ENCODE measurements around the gene SPTY2D1.
A peak's percentile ranks its signal among the peaks of the same experiment; 100 is the strongest.

Gene SPTY2D1

GRCh38 chr11:18623707-18624106, 10.4 kb downstream of the SPTY2D1 start:
- no peak overlapping the region for H3K9ac ChIP-seq (ENCODE audit: low read length in 5 of 5)
- H3K9me3 ChIP-seq (ENCODE audit: control insufficient read depth in 5 of 5, low read length in 5 of 5) = no peaks in the 10 kb centered on the region
- H3K36me3 ChIP-seq (ENCODE audit: control insufficient read depth in 5 of 5, insufficient read depth in 5 of 5, low read length in 5 of 5) = no peaks in the 10 kb centered on the region
- peaks cover 1 to 5% (median 5%) of the 10 kb centered on the region in 5 donors for H3K4me1 ChIP-seq (ENCODE audit: control insufficient read depth in 5 of 5, insufficient read depth in 5 of 5, low read length in 5 of 5)
- H3K27ac ChIP-seq (ENCODE audit: low read depth, low read length) = no peak overlapping the region
- H3K27me3 ChIP-seq (ENCODE audit: control insufficient read depth in 5 of 5, insufficient read depth in 4 of 5, low read length in 5 of 5) = no peaks in the 10 kb centered on the region
- H3K4me3 ChIP-seq (ENCODE audit: low read depth in 1 of 5, low read length in 5 of 5) = no peak overlapping the region

GRCh38 chr11:18618342-18619025, 15.7 kb downstream of the SPTY2D1 start:
- no peak overlapping the region for H3K4me3 ChIP-seq (ENCODE audit: low read depth in 1 of 5, low read length in 5 of 5)
- H3K9me3 ChIP-seq (ENCODE audit: control insufficient read depth in 5 of 5, low read length in 5 of 5) = no peaks in the 10 kb centered on the region
- H3K36me3 ChIP-seq (ENCODE audit: control insufficient read depth in 5 of 5, insufficient read depth in 5 of 5, low read length in 5 of 5) = peaks cover 12 to 29% (median 23%) of the 10 kb centered on the region in 5 donors
- H3K27ac ChIP-seq (ENCODE audit: low read depth, low read length) = peak overlapping the region; percentile 57
- peaks cover 4 to 14% (median 12%) of the 10 kb centered on the region in 5 donors for H3K4me1 ChIP-seq (ENCODE audit: control insufficient read depth in 5 of 5, insufficient read depth in 5 of 5, low read length in 5 of 5)
- H3K9ac ChIP-seq (ENCODE audit: low read length in 5 of 5) = peak overlapping the region in 3 of 5 donors; percentile 17 to 60 (median 20)
- no peaks in the 10 kb centered on the region for H3K27me3 ChIP-seq (ENCODE audit: control insufficient read depth in 5 of 5, insufficient read depth in 4 of 5, low read length in 5 of 5)

- Histone ChIP-seq H3K9ac (ENCODE audit: low read length in 5 of 5) (peak overlapping the region in 3 of 5 donors; percentile 17 to 60 (median 20)), H3K4me1 (ENCODE audit: control insufficient read depth in 5 of 5, insufficient read depth in 5 of 5, low read length in 5 of 5) (peaks cover 4 to 14% (median 12%) of the 10 kb centered on the region in 5 donors), H3K36me3 (ENCODE audit: control insufficient read depth in 5 of 5, insufficient read depth in 5 of 5, low read length in 5 of 5) (peaks cover 12 to 29% (median 24%) of the 10 kb centered on the region in 5 donors), H3K4me3 (ENCODE audit: low read depth in 1 of 5, low read length in 5 of 5) (no peak overlapping the region), H3K9me3 (ENCODE audit: control insufficient read depth in 5 of 5, low read length in 5 of 5) (no peaks in the 10 kb centered on the region), H3K27ac (ENCODE audit: low read depth, low read length) (peak overlapping the region; percentile 57), H3K27me3 (ENCODE audit: control insufficient read depth in 5 of 5, insufficient read depth in 4 of 5, low read length in 5 of 5) (no peaks in the 10 kb centered on the region)
Measured at GRCh38 chr11:18617688-18618341, 16.3 kb downstream of the SPTY2D1 start.

GRCh38 chr11:18615628-18616392, 18.3 kb downstream of the SPTY2D1 start:
- Histone ChIP-seq H3K9me3 (ENCODE audit: control insufficient read depth in 5 of 5, low read length in 5 of 5) (no peaks in the 10 kb centered on the region), H3K27me3 (ENCODE audit: control insufficient read depth in 5 of 5, insufficient read depth in 4 of 5, low read length in 5 of 5) (no peaks in the 10 kb centered on the region), H3K36me3 (ENCODE audit: control insufficient read depth in 5 of 5, insufficient read depth in 5 of 5, low read length in 5 of 5) (peaks cover 12 to 38% (median 32%) of the 10 kb centered on the region in 5 donors), H3K4me3 (ENCODE audit: low read depth in 1 of 5, low read length in 5 of 5) (no peak overlapping the region), H3K9ac (ENCODE audit: low read length in 5 of 5) (no peak overlapping the region), H3K4me1 (ENCODE audit: control insufficient read depth in 5 of 5, insufficient read depth in 5 of 5, low read length in 5 of 5) (peaks cover 6 to 21% (median 15%) of the 10 kb centered on the region in 5 donors), H3K27ac (ENCODE audit: low read depth, low read length) (no peak overlapping the region)

- Histone ChIP-seq H3K36me3 (ENCODE audit: control insufficient read depth in 5 of 5, insufficient read depth in 5 of 5, low read length in 5 of 5) (peaks cover 16 to 47% (median 38%) of the 10 kb centered on the region in 5 donors), H3K27me3 (ENCODE audit: control insufficient read depth in 5 of 5, insufficient read depth in 4 of 5, low read length in 5 of 5) (no peaks in the 10 kb centered on the region), H3K4me1 (ENCODE audit: control insufficient read depth in 5 of 5, insufficient read depth in 5 of 5, low read length in 5 of 5) (peaks cover 6 to 25% (median 15%) of the 10 kb centered on the region in 5 donors), H3K4me3 (ENCODE audit: low read depth in 1 of 5, low read length in 5 of 5) (no peak overlapping the region), H3K9ac (ENCODE audit: low read length in 5 of 5) (no peak overlapping the region), H3K9me3 (ENCODE audit: control insufficient read depth in 5 of 5, low read length in 5 of 5) (no peaks in the 10 kb centered on the region), H3K27ac (ENCODE audit: low read depth, low read length) (no peak overlapping the region)
Measured at GRCh38 chr11:18614667-18615066, 19.5 kb downstream of the SPTY2D1 start.

- Histone ChIP-seq H3K27me3 (ENCODE audit: control insufficient read depth in 5 of 5, insufficient read depth in 4 of 5, low read length in 5 of 5) (no peaks in the 10 kb centered on the region), H3K36me3 (ENCODE audit: control insufficient read depth in 5 of 5, insufficient read depth in 5 of 5, low read length in 5 of 5) (peaks cover 19 to 62% (median 46%) of the 10 kb centered on the region in 5 donors), H3K27ac (ENCODE audit: low read depth, low read length) (no peak overlapping the region), H3K9ac (ENCODE audit: low read length in 5 of 5) (no peak overlapping the region), H3K9me3 (ENCODE audit: control insufficient read depth in 5 of 5, low read length in 5 of 5) (no peaks in the 10 kb centered on the region), H3K4me1 (ENCODE audit: control insufficient read depth in 5 of 5, insufficient read depth in 5 of 5, low read length in 5 of 5) (peaks cover 0 to 11% (median 4%) of the 10 kb centered on the region in 5 donors), H3K4me3 (ENCODE audit: low read depth in 1 of 5, low read length in 5 of 5) (no peak overlapping the region)
Measured at GRCh38 chr11:18612394-18612793, 21.7 kb downstream of the SPTY2D1 start.

GRCh38 chr11:18611196-18611595, 22.9 kb downstream of the SPTY2D1 start:
- Histone ChIP-seq H3K9me3 (ENCODE audit: control insufficient read depth in 5 of 5, low read length in 5 of 5) (no peaks in the 10 kb centered on the region), H3K9ac (ENCODE audit: low read length in 5 of 5) (no peak overlapping the region), H3K4me3 (ENCODE audit: low read depth in 1 of 5, low read length in 5 of 5) (no peak overlapping the region), H3K36me3 (ENCODE audit: control insufficient read depth in 5 of 5, insufficient read depth in 5 of 5, low read length in 5 of 5) (peaks cover 19 to 65% (median 46%) of the 10 kb centered on the region in 5 donors), H3K27ac (ENCODE audit: low read depth, low read length) (no peak overlapping the region), H3K27me3 (ENCODE audit: control insufficient read depth in 5 of 5, insufficient read depth in 4 of 5, low read length in 5 of 5) (no peaks in the 10 kb centered on the region), H3K4me1 (ENCODE audit: control insufficient read depth in 5 of 5, insufficient read depth in 5 of 5, low read length in 5 of 5) (peaks cover 0 to 11% (median 4%) of the 10 kb centered on the region in 5 donors)

- Histone ChIP-seq H3K27ac (ENCODE audit: low read depth, low read length) (no peak overlapping the region), H3K4me1 (ENCODE audit: control insufficient read depth in 5 of 5, insufficient read depth in 5 of 5, low read length in 5 of 5) (peaks cover 0 to 11% (median 4%) of the 10 kb centered on the region in 5 donors), H3K27me3 (ENCODE audit: control insufficient read depth in 5 of 5, insufficient read depth in 4 of 5, low read length in 5 of 5) (no peaks in the 10 kb centered on the region), H3K9ac (ENCODE audit: low read length in 5 of 5) (peak overlapping the region in 1 of 5 donors; percentile 3), H3K4me3 (ENCODE audit: low read depth in 1 of 5, low read length in 5 of 5) (no peak overlapping the region), H3K9me3 (ENCODE audit: control insufficient read depth in 5 of 5, low read length in 5 of 5) (no peaks in the 10 kb centered on the region), H3K36me3 (ENCODE audit: control insufficient read depth in 5 of 5, insufficient read depth in 5 of 5, low read length in 5 of 5) (peaks cover 10 to 44% (median 28%) of the 10 kb centered on the region in 5 donors)
Measured at GRCh38 chr11:18608376-18608775, 25.8 kb downstream of the SPTY2D1 start.

GRCh38 chr11:18600915-18601569, 33.1 kb downstream of the SPTY2D1 start:
- Histone ChIP-seq H3K36me3 (ENCODE audit: control insufficient read depth in 5 of 5, insufficient read depth in 5 of 5, low read length in 5 of 5) (peaks cover 2 to 8% (median 6%) of the 10 kb centered on the region in 5 donors), H3K27me3 (ENCODE audit: control insufficient read depth in 5 of 5, insufficient read depth in 4 of 5, low read length in 5 of 5) (no peaks in the 10 kb centered on the region), H3K9ac (ENCODE audit: low read length in 5 of 5) (no peak overlapping the region), H3K9me3 (ENCODE audit: control insufficient read depth in 5 of 5, low read length in 5 of 5) (no peaks in the 10 kb centered on the region), H3K27ac (ENCODE audit: low read depth, low read length) (no peak overlapping the region), H3K4me3 (ENCODE audit: low read depth in 1 of 5, low read length in 5 of 5) (no peak overlapping the region), H3K4me1 (ENCODE audit: control insufficient read depth in 5 of 5, insufficient read depth in 5 of 5, low read length in 5 of 5) (peaks cover 0 to 4% (median 0%) of the 10 kb centered on the region in 5 donors)

All from subcutaneous abdominal adipose tissue (tissue), 5 donors.